ENCODE measurements around the gene ALPK3. TPM values are rescaled to one million over a fixed set of nuclear protein-coding genes. Genes with fewer than 3 reads are reported as not detected.

The ALPK3 gene
- total RNA-seq, 1 experiment from 2014 or later: 16.5 TPM

- TF ChIP-seq MXD4 (CRISPR knock-in tag; IDR thresholded peaks at IDR 0.05; ENCODE audit: borderline replicate concordance) (no peak), ARID4B (CRISPR knock-in tag; IDR thresholded peaks at IDR 0.05; ENCODE audit: borderline replicate concordance) (no peak), GABPB1 (CRISPR knock-in tag; IDR thresholded peaks at IDR 0.05) (no peak), ZBTB43 (CRISPR knock-in tag; IDR thresholded peaks at IDR 0.05) (no peak), ZNF281 (CRISPR knock-in tag; IDR thresholded peaks at IDR 0.05) (no peak), PREB (CRISPR knock-in tag; IDR thresholded peaks at IDR 0.05; ENCODE audit: borderline replicate concordance) (no peak), ZNF232 (CRISPR knock-in tag; IDR thresholded peaks at IDR 0.05) (no peak), RELA (CRISPR knock-in tag; IDR thresholded peaks at IDR 0.05; ENCODE audit: borderline replicate concordance) (no peak), AR (CRISPR knock-in tag; IDR thresholded peaks at IDR 0.05) (no peak), ZNF532 (CRISPR knock-in tag; IDR thresholded peaks at IDR 0.05; ENCODE audit: borderline replicate concordance) (no peak)
These were observed 104.0 kb downstream of the ALPK3 start (continued) for GRCh38 chr15:84921121-84921520.
